Keratinocyte (primary cell): Measurements from ENCODE around the gene EBF4.

ENCODE experiments used
- CTCF ChIP-seq, 3 experiments: IDR thresholded peaks in 1 of 3; conservative IDR thresholded peaks in 1 of 3; optimal IDR thresholded peaks in 1 of 3; 2 replicates in 2 of 3; 3 replicates in 1 of 3; pipeline versions ENCODE3 to v1.5.1; 2011; ENCODE audit warnings: low read length in 3 of 3, mild to moderate bottlenecking in 3 of 3, moderate library complexity in 2 of 3, control low read depth in 1 of 3, inconsistent platforms in 1 of 3; ENCODE audit not compliant: insufficient read depth in 2 of 3; ENCODE audit errors: extremely low read depth in 1 of 3
- EZH2 ChIP-seq: IDR thresholded peaks from one replicate; pipeline ENCODE4 v1.6.1; 2012; ENCODE audit warnings: inconsistent platforms, mild to moderate bottlenecking, low read length, moderate library complexity

- TF ChIP-seq CTCF (optimal IDR thresholded peaks at IDR 0.05 in 1 of 3, IDR thresholded peaks at IDR 0.05 in 1 of 3, conservative IDR thresholded peaks at IDR 0.05 in 1 of 3; ENCODE audit: extremely low read depth in 1 of 3, insufficient read depth in 2 of 3, low read length in 3 of 3), result no peak
- TF ChIP-seq EZH2, result no peak
These were observed 29.2 kb upstream of the EBF4 start for GRCh38 chr20:2663364-2663886.
